ENCODE data around the gene ADPRHL1. TPM values are rescaled to one million over a fixed set of nuclear protein-coding genes. Genes with fewer than 3 reads are reported as not detected.

Gene ADPRHL1
- total RNA-seq, 1 experiment from 2014 or later, result 11.5 TPM

GRCh38 chr13:113351514-113352026 is 101.7 kb downstream of the ADPRHL1 start:
- TF ChIP-seq CTCF (conservative IDR thresholded peaks at IDR 0.05) (no peak), EZH2 (IDR thresholded peaks at IDR 0.05; ENCODE audit: low read depth) (no peak)
- H3F3A ChIP-seq (ENCODE audit: insufficient read depth, low read depth), result no peaks in the 10 kb centered on the region
- H3K9me3 ChIP-seq (ENCODE audit: insufficient read depth, low read depth), result no peaks in the 10 kb centered on the region
- no peak overlapping the region for H3K4me2 ChIP-seq
- no peak overlapping the region for H2AFZ ChIP-seq
- DNase-seq, result no peak
- no peaks in the 10 kb centered on the region for H3K9me2 ChIP-seq (ENCODE audit: insufficient read depth)
- peaks cover 5% of the 10 kb centered on the region; the same call in 1 of the 2 replicates for H4K20me1 ChIP-seq (ENCODE audit: insufficient read depth)
- CTCF ChIA-PET, result no interaction called here
- no peak overlapping the region for H3K27ac ChIP-seq
- POLR2A ChIA-PET (ENCODE audit: unreplicated experiment), result no interaction called here
- no peak overlapping the region for H3K4me3 ChIP-seq
- H3K4me1 ChIP-seq (replicated peaks; ENCODE audit: insufficient read depth), result no peaks in the 10 kb centered on the region
- H3K27me3 ChIP-seq (ENCODE audit: insufficient read depth, low read depth), result no peaks in the 10 kb centered on the region
- peaks cover 6% of the 10 kb centered on the region; the same call in 1 of the 2 replicates for H3K36me3 ChIP-seq (ENCODE audit: low read depth)
- H3K79me2 ChIP-seq (ENCODE audit: low read depth), result no peaks in the 10 kb centered on the region
- intact Hi-C loops (cut with micrococcal nuclease; ENCODE audit: unreplicated experiment), result no loop called here
- BruUV-seq (replicated peaks), result no TSS peak

GRCh38 chr13:113350938-113351335 is 102.4 kb downstream of the ADPRHL1 start:
- H3K27me3 ChIP-seq (ENCODE audit: insufficient read depth, low read depth), result no peaks in the 10 kb centered on the region
- no peak overlapping the region for H3K27ac ChIP-seq
- no peak overlapping the region for H2AFZ ChIP-seq
- no peak overlapping the region for H3K4me3 ChIP-seq
- H3K4me1 ChIP-seq (replicated peaks; ENCODE audit: insufficient read depth), result no peaks in the 10 kb centered on the region
- ChIA-PET CTCF (no interaction called here), POLR2A (ENCODE audit: unreplicated experiment) (no interaction called here)
- no TSS peak for BruUV-seq (replicated peaks)
- TF ChIP-seq CTCF (conservative IDR thresholded peaks at IDR 0.05) (no peak), EZH2 (IDR thresholded peaks at IDR 0.05; ENCODE audit: low read depth) (no peak)
- H3K79me2 ChIP-seq (ENCODE audit: low read depth), result no peaks in the 10 kb centered on the region
- DNase-seq, result no peak
- no peaks in the 10 kb centered on the region for H3F3A ChIP-seq (ENCODE audit: insufficient read depth, low read depth)
- intact Hi-C loops (cut with micrococcal nuclease; ENCODE audit: unreplicated experiment), result no loop called here
- no peaks in the 10 kb centered on the region for H3K9me2 ChIP-seq (ENCODE audit: insufficient read depth)
- H3K9me3 ChIP-seq (ENCODE audit: insufficient read depth, low read depth), result no peaks in the 10 kb centered on the region
- H3K36me3 ChIP-seq (ENCODE audit: low read depth), result peaks cover 6% of the 10 kb centered on the region; the same call in 1 of the 2 replicates
- H3K4me2 ChIP-seq, result no peak overlapping the region
- H4K20me1 ChIP-seq (ENCODE audit: insufficient read depth), result peaks cover 5% of the 10 kb centered on the region; the same call in 1 of the 2 replicates

GRCh38 chr13:113350065-113350937 is 103.0 kb downstream of the ADPRHL1 start:
- intact Hi-C loops (cut with micrococcal nuclease; ENCODE audit: unreplicated experiment), result no loop called here
- TF ChIP-seq CTCF (conservative IDR thresholded peaks at IDR 0.05) (no peak), EZH2 (IDR thresholded peaks at IDR 0.05; ENCODE audit: low read depth) (no peak)
- Histone ChIP-seq H3K9me2 (ENCODE audit: insufficient read depth) (no peaks in the 10 kb centered on the region), H3K4me2 (no peak overlapping the region), H3K4me1 (replicated peaks; ENCODE audit: insufficient read depth) (no peaks in the 10 kb centered on the region), H3F3A (ENCODE audit: insufficient read depth, low read depth) (0 out of 2 replicates have a peak, but pooled peaks cover 3% of the 10 kb centered on the region), H3K27ac (no peak overlapping the region), H4K20me1 (ENCODE audit: insufficient read depth) (peaks cover 5% of the 10 kb centered on the region; the same call in 1 of the 2 replicates), H3K27me3 (ENCODE audit: insufficient read depth, low read depth) (no peaks in the 10 kb centered on the region), H3K79me2 (ENCODE audit: low read depth) (no peaks in the 10 kb centered on the region), H3K4me3 (no peak overlapping the region), H3K36me3 (ENCODE audit: low read depth) (peaks cover 6% of the 10 kb centered on the region; the same call in 1 of the 2 replicates), H2AFZ (no peak overlapping the region), H3K9me3 (ENCODE audit: insufficient read depth, low read depth) (no peaks in the 10 kb centered on the region)
- DNase-seq, result no peak
- ChIA-PET CTCF (interaction anchor here (0.6 kb wide), 1 partner anchor 52 kb away, joined by 3 read pairs; no protein-coding TSS in a partner anchor), POLR2A (ENCODE audit: unreplicated experiment) (no interaction called here)
- no TSS peak for BruUV-seq (replicated peaks)

Other genes starting within 250 kb of the ADPRHL1 start
- 48.3 and 71.8 TPM in 2 replicates for gene PCID2, start 244.8 kb downstream of the ADPRHL1 start, total RNA-seq (2021)
- 90.8 and 91.0 TPM in 2 replicates for gene CUL4A, start 243.9 kb downstream of the ADPRHL1 start, total RNA-seq (2021)
- 186 and 263 TPM in 2 replicates for gene LAMP1, start 156.2 kb downstream of the ADPRHL1 start, total RNA-seq (2021)
- 22.2 and 22.9 TPM in 2 replicates for gene GRTP1, start 89.4 kb downstream of the ADPRHL1 start, total RNA-seq (2021)
- gene DCUN1D2, start 37.2 kb upstream of the ADPRHL1 start, total RNA-seq (2021), result 33.0 and 34.7 TPM in 2 replicates
- gene TFDP1, start 131.3 kb upstream of the ADPRHL1 start, total RNA-seq (2021), result 84.2 and 107 TPM in 2 replicates
- gene ATP4B, start 204.7 kb upstream of the ADPRHL1 start, total RNA-seq (2021), result not detected in 2 replicates
- gene GRK1, start 213.7 kb upstream of the ADPRHL1 start, total RNA-seq (2021), result not detected in 2 replicates